Endothelial cell (in vitro differentiated cells): ENCODE results near the gene SPCS3. TPM values are rescaled to one million over a fixed set of nuclear protein-coding genes. Genes with fewer than 3 reads are reported as not detected.
"Not testable (repeated sequence)": the region's sequence is repeated elsewhere in the genome, so short reads cannot be mapped to it uniquely, and the experiment has no call there.

Source experiments
- DNase-seq: peaks from one replicate; pipeline ENCODE4 v3.0.0; 2021; ENCODE audit warnings: low spot score
- H3K27ac Mint-ChIP-seq: one replicate; pipeline ENCODE4 v1.8.0; 2021; ENCODE audit warnings: mixed read lengths, inconsistent platforms; ENCODE audit not compliant: unreplicated experiment
- H3K27me3 Mint-ChIP-seq: one replicate; pipeline ENCODE4 v1.8.0; 2021; ENCODE audit warnings: mild to moderate bottlenecking, moderate library complexity, mixed read lengths, inconsistent platforms; ENCODE audit not compliant: unreplicated experiment
- H3K36me3 Mint-ChIP-seq: one replicate; pipeline ENCODE4 v1.8.0; 2021; ENCODE audit warnings: mild to moderate bottlenecking, low read depth, mixed read lengths, inconsistent platforms; ENCODE audit not compliant: unreplicated experiment
- H3K4me1 Mint-ChIP-seq: one replicate; pipeline ENCODE4 v1.8.0; 2021; ENCODE audit warnings: mild to moderate bottlenecking, mixed read lengths, inconsistent platforms; ENCODE audit not compliant: unreplicated experiment
- H3K4me3 Mint-ChIP-seq: one replicate; pipeline ENCODE4 v1.8.0; 2021; ENCODE audit warnings: mild to moderate bottlenecking, mixed read lengths, inconsistent platforms; ENCODE audit not compliant: unreplicated experiment
- H3K9me3 Mint-ChIP-seq: one replicate; pipeline ENCODE4 v1.8.0; 2021; ENCODE audit warnings: mixed read lengths, inconsistent platforms; ENCODE audit not compliant: unreplicated experiment
- total RNA-seq: library from RNA; stranded (reverse); fragmentation: NEBNext Ultra II Directional; extraction: Animal tissue kit (Norgen Biotek cat#: 25700); gene quantifications from one replicate; pipeline ENCODE4 v1.2.1, GENCODE V29; 2021; ENCODE audit not compliant: unreplicated experiment
- TF ChIP-seq, protein P1 (sequence below): fragments of 200-600 bp; sonication (generic); IDR thresholded peaks from one replicate; pipeline ENCODE4 v1.5.0; 2021; ENCODE audit warnings: antibody characterized with exemption; ENCODE audit not compliant: unreplicated experiment

Gene SPCS3
- total RNA-seq, 1 donor from 2014 or later: 173 TPM

DNA sequence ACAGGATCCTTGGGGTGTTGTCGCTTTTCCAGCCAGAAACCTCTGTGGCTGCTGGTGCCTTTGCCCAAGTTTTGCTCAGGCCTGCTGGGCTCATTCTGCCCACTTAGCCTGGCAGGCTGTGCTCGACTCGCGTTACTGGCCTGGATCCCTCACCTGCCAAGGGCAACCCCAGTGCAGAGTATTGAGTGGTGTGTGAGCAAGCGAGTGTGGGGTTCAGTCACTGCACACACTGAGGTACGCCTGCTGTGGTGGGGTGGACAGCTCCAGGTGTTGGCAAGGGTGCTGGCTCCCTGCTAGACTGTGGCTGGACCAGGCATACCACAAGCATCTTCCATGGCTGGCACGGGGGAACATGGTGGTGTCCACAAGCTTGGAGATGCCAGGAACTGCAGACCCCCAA, 22.6 kb downstream of the SPCS3 start:
- TF ChIP-seq, protein P1, sequence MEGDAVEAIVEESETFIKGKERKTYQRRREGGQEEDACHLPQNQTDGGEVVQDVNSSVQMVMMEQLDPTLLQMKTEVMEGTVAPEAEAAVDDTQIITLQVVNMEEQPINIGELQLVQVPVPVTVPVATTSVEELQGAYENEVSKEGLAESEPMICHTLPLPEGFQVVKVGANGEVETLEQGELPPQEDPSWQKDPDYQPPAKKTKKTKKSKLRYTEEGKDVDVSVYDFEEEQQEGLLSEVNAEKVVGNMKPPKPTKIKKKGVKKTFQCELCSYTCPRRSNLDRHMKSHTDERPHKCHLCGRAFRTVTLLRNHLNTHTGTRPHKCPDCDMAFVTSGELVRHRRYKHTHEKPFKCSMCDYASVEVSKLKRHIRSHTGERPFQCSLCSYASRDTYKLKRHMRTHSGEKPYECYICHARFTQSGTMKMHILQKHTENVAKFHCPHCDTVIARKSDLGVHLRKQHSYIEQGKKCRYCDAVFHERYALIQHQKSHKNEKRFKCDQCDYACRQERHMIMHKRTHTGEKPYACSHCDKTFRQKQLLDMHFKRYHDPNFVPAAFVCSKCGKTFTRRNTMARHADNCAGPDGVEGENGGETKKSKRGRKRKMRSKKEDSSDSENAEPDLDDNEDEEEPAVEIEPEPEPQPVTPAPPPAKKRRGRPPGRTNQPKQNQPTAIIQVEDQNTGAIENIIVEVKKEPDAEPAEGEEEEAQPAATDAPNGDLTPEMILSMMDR: no peak
- H3K4me3 Mint-ChIP-seq: no peak overlapping the region
- peaks cover 3% of the 10 kb centered on the region for H3K27me3 Mint-ChIP-seq
- no peak for DNase-seq
- peaks cover 21% of the 10 kb centered on the region for H3K36me3 Mint-ChIP-seq
- H3K27ac Mint-ChIP-seq: no peak overlapping the region
- peaks cover 14% of the 10 kb centered on the region for H3K9me3 Mint-ChIP-seq
- H3K4me1 Mint-ChIP-seq: peaks cover 7% of the 10 kb centered on the region

DNA sequence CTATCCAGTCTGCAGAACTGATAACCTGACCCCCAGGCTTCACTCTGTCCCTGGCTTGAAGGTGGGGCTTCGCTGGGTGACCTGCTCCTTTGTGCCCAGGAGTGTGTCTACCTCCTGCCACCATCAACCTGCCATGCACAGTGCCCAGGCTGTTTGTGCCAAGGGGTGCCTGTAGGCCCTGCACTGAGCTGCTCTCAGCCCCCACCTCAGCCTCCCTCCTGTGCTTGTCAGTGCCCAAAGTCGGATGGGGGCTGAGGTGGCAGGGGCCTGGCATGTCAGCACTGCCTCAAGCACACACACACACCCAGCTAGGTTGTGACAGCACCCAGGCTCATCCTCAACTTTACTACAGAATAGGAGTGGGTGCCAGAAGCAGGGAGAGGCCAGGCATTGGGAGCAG, 23.5 kb downstream of the SPCS3 start:
- TF ChIP-seq, protein P1: no peak
- peaks cover 14% of the 10 kb centered on the region for H3K9me3 Mint-ChIP-seq
- no peak for DNase-seq
- H3K27ac Mint-ChIP-seq: no peak overlapping the region
- peaks cover 7% of the 10 kb centered on the region for H3K4me1 Mint-ChIP-seq
- H3K4me3 Mint-ChIP-seq: no peak overlapping the region
- peaks cover 21% of the 10 kb centered on the region for H3K36me3 Mint-ChIP-seq
- H3K27me3 Mint-ChIP-seq: peaks cover 3% of the 10 kb centered on the region

DNA sequence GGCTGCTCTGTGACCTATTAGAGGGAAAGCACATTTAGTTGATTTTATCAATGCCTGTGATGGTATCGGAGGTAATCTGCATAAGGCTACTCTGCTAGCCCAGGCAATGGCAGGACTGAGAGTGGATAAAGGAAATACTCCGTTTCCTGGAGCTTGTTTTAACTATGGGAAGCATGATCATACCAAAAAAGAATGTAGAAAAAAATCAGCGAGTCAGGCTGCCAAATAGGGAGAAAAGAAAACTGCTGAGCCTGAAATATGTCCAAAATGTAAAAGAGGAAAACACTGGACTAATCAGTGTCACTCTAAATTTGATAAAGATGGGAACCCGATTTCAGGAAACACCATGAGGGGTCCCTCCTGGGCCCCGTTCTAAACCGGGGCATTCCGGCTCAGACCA, 25.6 kb downstream of the SPCS3 start:
- Mint-ChIP-seq H3K9me3 (peaks cover 14% of the 10 kb centered on the region), H3K36me3 (peaks cover 40% of the 10 kb centered on the region)
- not testable (repeated sequence) for H3K27me3 Mint-ChIP-seq, H3K4me3 Mint-ChIP-seq, DNase-seq, H3K4me1 Mint-ChIP-seq, H3K27ac Mint-ChIP-seq

DNA sequence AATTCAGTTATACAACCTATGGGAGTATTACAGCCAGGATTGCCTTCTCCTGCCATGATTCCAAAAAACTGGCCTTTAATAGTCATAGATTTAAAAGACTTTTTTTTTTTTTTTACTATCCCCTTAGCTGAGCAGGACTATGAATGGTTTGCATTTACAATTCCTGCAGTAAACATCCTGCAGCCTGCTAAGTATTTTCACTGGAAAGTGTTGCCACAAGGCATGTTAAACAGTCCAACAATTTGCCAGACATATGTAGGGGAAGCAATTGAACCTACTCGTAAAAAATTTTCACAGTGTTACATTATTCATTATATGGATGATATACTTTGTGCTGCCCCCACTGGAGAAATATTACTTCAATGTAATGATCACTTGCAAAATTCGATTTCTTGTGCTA, 27.1 kb downstream of the SPCS3 start:
- not testable (repeated sequence) for DNase-seq, H3K4me3 Mint-ChIP-seq, H3K27me3 Mint-ChIP-seq, H3K4me1 Mint-ChIP-seq, H3K27ac Mint-ChIP-seq
- Mint-ChIP-seq H3K9me3 (peaks cover 14% of the 10 kb centered on the region), H3K36me3 (peaks cover 55% of the 10 kb centered on the region)

DNA sequence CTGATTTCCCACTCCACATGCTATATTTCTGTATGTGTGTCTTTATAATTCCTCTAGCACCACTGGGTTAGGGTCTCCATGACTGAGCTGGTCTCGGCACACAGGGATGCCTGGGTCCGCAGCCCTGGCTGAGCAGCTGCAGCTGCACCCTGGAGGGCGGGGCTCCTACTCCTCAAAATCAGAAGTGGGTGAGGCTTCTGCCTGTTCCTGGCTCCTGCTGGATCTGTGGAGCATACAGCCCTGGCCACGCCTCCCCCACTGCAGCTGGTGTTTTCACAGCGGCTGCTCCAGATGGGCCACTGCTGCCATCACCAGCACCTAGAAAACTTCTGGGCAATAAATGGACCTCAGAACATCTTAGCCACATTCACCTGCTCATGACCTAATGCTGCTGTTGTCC, 30.9 kb downstream of the SPCS3 start:
- no peak overlapping the region for H3K27ac Mint-ChIP-seq
- no peaks in the 10 kb centered on the region for H3K27me3 Mint-ChIP-seq
- H3K4me3 Mint-ChIP-seq: peak overlapping the region; percentile 15
- H3K36me3 Mint-ChIP-seq: peaks cover 47% of the 10 kb centered on the region
- no peaks in the 10 kb centered on the region for H3K4me1 Mint-ChIP-seq
- DNase-seq: no peak
- no peaks in the 10 kb centered on the region for H3K9me3 Mint-ChIP-seq
- TF ChIP-seq, protein P1: no peak

DNA sequence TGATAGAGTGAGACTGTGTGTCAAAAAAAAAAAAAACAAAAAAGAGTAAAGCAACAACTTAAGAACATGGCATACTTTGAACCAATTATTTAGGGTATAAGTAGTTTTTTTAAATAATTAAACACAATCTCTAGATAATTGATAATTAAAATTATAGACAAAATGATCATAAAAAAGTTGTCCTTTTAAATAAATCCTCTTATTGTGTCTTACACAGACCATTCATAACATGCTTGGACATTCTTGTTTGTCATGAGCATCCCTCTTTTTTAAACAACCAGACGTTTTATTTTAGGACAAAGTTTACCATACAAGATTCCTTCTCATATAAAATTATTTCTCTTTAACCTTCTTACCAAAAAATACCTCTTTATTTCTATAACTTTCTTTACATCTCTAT, 35.1 kb downstream of the SPCS3 start:
- Mint-ChIP-seq H3K4me3 (no peak overlapping the region), H3K9me3 (no peaks in the 10 kb centered on the region), H3K27me3 (no peaks in the 10 kb centered on the region), H3K36me3 (peaks cover 33% of the 10 kb centered on the region), H3K4me1 (no peaks in the 10 kb centered on the region), H3K27ac (no peak overlapping the region)
- DNase-seq: no peak
- TF ChIP-seq, protein P1: no peak
